Activated naive CD4-positive, alpha-beta T cell treated with anti-CD3 and anti-CD28 coated beads for 36 hours (primary cell): Measurements from ENCODE around the gene SPATA31C1. TPM values are rescaled to one million over a fixed set of nuclear protein-coding genes. Genes with fewer than 3 reads are reported as not detected.
"Not testable (repeated sequence)": the region's sequence is repeated elsewhere in the genome, so short reads cannot be mapped to it uniquely, and the experiment has no call there.

ENCODE experiments used
- CTCF ChIA-PET: fragments of 350-600 bp; sonication (Branson Sonifier 250); formaldehyde crosslinking; loops from one replicate; lab custom pipeline; 2021; ENCODE audit warnings: antibody characterized with exemption; lab: Charles Lee
- DNase-seq: peaks from one replicate; pipeline ENCODE4 v3.0.0-alpha.2; 2020
- H3K27ac Mint-ChIP-seq: one replicate; pipeline ENCODE4 v1.8.0; 2021; ENCODE audit warnings: mild to moderate bottlenecking, mixed read lengths
- H3K27me3 Mint-ChIP-seq: one replicate; pipeline ENCODE4 v1.8.0; 2021; ENCODE audit warnings: low read depth, mixed read lengths
- H3K36me3 Mint-ChIP-seq: one replicate; pipeline ENCODE4 v1.8.0; 2021; ENCODE audit warnings: low read depth, mixed read lengths
- H3K4me1 Mint-ChIP-seq: one replicate; pipeline ENCODE4 v1.8.0; 2021; ENCODE audit warnings: low read depth, mixed read lengths
- H3K4me3 Mint-ChIP-seq: one replicate; pipeline ENCODE4 v1.8.0; 2021; ENCODE audit warnings: mild to moderate bottlenecking, moderate library complexity, mixed read lengths
- H3K9me3 Mint-ChIP-seq: one replicate; pipeline ENCODE4 v1.8.0; 2021; ENCODE audit warnings: mixed read lengths
- intact Hi-C: fragments of 100-400 bp; cut with micrococcal nuclease; formaldehyde crosslinking; loops from one replicate; pipeline ENCODE4 v1.15.1; 2023
- total RNA-seq, 2 experiments: library from RNA; stranded (reverse); gene quantifications; one replicate each; pipeline ENCODE4 v1.2.3, GENCODE V29; 2021

Gene SPATA31C1
- total RNA-seq, 2 experiments from 2014 or later, result not detected

- intact Hi-C loops, result loop anchor here (10.0 kb wide), 1 partner anchor 204 kb away; no protein-coding TSS in a partner anchor
- no peaks in the 10 kb centered on the region for H3K4me1 Mint-ChIP-seq
- no peak for DNase-seq
These were observed 28.5 kb upstream of the SPATA31C1 start for GRCh38 chr9:87889065-87889881.

GRCh38 chr9:87889882-87890252 lies 27.9 kb upstream of the SPATA31C1 start:
- H3K9me3 Mint-ChIP-seq, result peaks cover 2% of the 10 kb centered on the region
- H3K4me3 Mint-ChIP-seq, result no peak overlapping the region
- no peaks in the 10 kb centered on the region for H3K36me3 Mint-ChIP-seq
- CTCF ChIA-PET, result no interaction called here
- DNase-seq, result no peak
- H3K4me1 Mint-ChIP-seq, result no peaks in the 10 kb centered on the region
- intact Hi-C loops, result loop anchor here (10.0 kb wide), 1 partner anchor 205 kb away; no protein-coding TSS in a partner anchor
- no peaks in the 10 kb centered on the region for H3K27me3 Mint-ChIP-seq
- no peak overlapping the region for H3K27ac Mint-ChIP-seq

More at GRCh38 chr9:87889065-87889881, 28.5 kb upstream of the SPATA31C1 start:
- Mint-ChIP-seq H3K9me3 (peaks cover 2% of the 10 kb centered on the region), H3K27me3 (no peaks in the 10 kb centered on the region), H3K27ac (no peak overlapping the region), H3K36me3 (no peaks in the 10 kb centered on the region), H3K4me3 (no peak overlapping the region)
- CTCF ChIA-PET, result interaction anchor here (0.6 kb wide), 1 partner anchor 867 kb away, joined by 3 read pairs; no protein-coding TSS in a partner anchor

GRCh38 chr9:87890837-87891236 lies 26.9 kb upstream of the SPATA31C1 start:
- Mint-ChIP-seq H3K9me3 (peaks cover 2% of the 10 kb centered on the region), H3K4me3 (no peak overlapping the region), H3K36me3 (no peaks in the 10 kb centered on the region), H3K27me3 (peaks cover 3% of the 10 kb centered on the region), H3K4me1 (no peaks in the 10 kb centered on the region), H3K27ac (no peak overlapping the region)
- no peak for DNase-seq
- CTCF ChIA-PET, result no interaction called here
- intact Hi-C loops, result no loop called here

- no peak overlapping the region for H3K4me3 Mint-ChIP-seq
- intact Hi-C loops, result no loop called here
- CTCF ChIA-PET, result no interaction called here
- H3K9me3 Mint-ChIP-seq, result peaks cover 2% of the 10 kb centered on the region
- H3K27ac Mint-ChIP-seq, result no peak overlapping the region
- DNase-seq, result no peak
- no peaks in the 10 kb centered on the region for H3K4me1 Mint-ChIP-seq
- H3K36me3 Mint-ChIP-seq, result no peaks in the 10 kb centered on the region
- H3K27me3 Mint-ChIP-seq, result peaks cover 3% of the 10 kb centered on the region
These were observed 26.0 kb upstream of the SPATA31C1 start for GRCh38 chr9:87891754-87892153.

GRCh38 chr9:87892956-87893355 lies 24.8 kb upstream of the SPATA31C1 start:
- H3K4me1 Mint-ChIP-seq, result no peaks in the 10 kb centered on the region
- intact Hi-C loops, result no loop called here
- H3K36me3 Mint-ChIP-seq, result no peaks in the 10 kb centered on the region
- H3K27me3 Mint-ChIP-seq, result peaks cover 6% of the 10 kb centered on the region
- CTCF ChIA-PET, result no interaction called here
- no peak for DNase-seq
- H3K27ac Mint-ChIP-seq, result no peak overlapping the region
- peaks cover 6% of the 10 kb centered on the region for H3K9me3 Mint-ChIP-seq
- no peak overlapping the region for H3K4me3 Mint-ChIP-seq

GRCh38 chr9:87894998-87895625 lies 22.6 kb upstream of the SPATA31C1 start:
- Mint-ChIP-seq H3K4me3 (no peak overlapping the region), H3K27ac (no peak overlapping the region), H3K4me1 (no peaks in the 10 kb centered on the region), H3K9me3 (peaks cover 6% of the 10 kb centered on the region), H3K36me3 (no peaks in the 10 kb centered on the region), H3K27me3 (peaks cover 11% of the 10 kb centered on the region)
- intact Hi-C loops, result no loop called here
- DNase-seq, result no peak
- CTCF ChIA-PET, result no interaction called here

GRCh38 chr9:87896891-87897290 lies 20.9 kb upstream of the SPATA31C1 start:
- H3K27ac Mint-ChIP-seq, result no peak overlapping the region
- no peaks in the 10 kb centered on the region for H3K4me1 Mint-ChIP-seq
- no peak overlapping the region for H3K4me3 Mint-ChIP-seq
- H3K9me3 Mint-ChIP-seq, result peaks cover 13% of the 10 kb centered on the region
- peaks cover 11% of the 10 kb centered on the region for H3K27me3 Mint-ChIP-seq
- H3K36me3 Mint-ChIP-seq, result no peaks in the 10 kb centered on the region
- CTCF ChIA-PET, result no interaction called here
- no peak for DNase-seq
- intact Hi-C loops, result no loop called here

- no peak overlapping the region for H3K4me3 Mint-ChIP-seq
- H3K9me3 Mint-ChIP-seq, result peaks cover 16% of the 10 kb centered on the region
- H3K27me3 Mint-ChIP-seq, result peaks cover 11% of the 10 kb centered on the region
- H3K4me1 Mint-ChIP-seq, result no peaks in the 10 kb centered on the region
- DNase-seq, result no peak
- intact Hi-C loops, result no loop called here
- H3K36me3 Mint-ChIP-seq, result no peaks in the 10 kb centered on the region
- no peak overlapping the region for H3K27ac Mint-ChIP-seq
- CTCF ChIA-PET, result no interaction called here
These were observed 19.6 kb upstream of the SPATA31C1 start for GRCh38 chr9:87898151-87898550.

- CTCF ChIA-PET, H3K36me3 Mint-ChIP-seq, DNase-seq, intact Hi-C loops, H3K4me1 Mint-ChIP-seq, H3K4me3 Mint-ChIP-seq, H3K27ac Mint-ChIP-seq: not testable (repeated sequence)
- peaks cover 14% of the 10 kb centered on the region for H3K27me3 Mint-ChIP-seq
- H3K9me3 Mint-ChIP-seq, result peaks cover 23% of the 10 kb centered on the region
These were observed 15.4 kb upstream of the SPATA31C1 start for GRCh38 chr9:87902371-87902770.

- intact Hi-C loops, result no loop called here
- CTCF ChIA-PET, result no interaction called here
- no peaks in the 10 kb centered on the region for H3K4me1 Mint-ChIP-seq
- no peaks in the 10 kb centered on the region for H3K36me3 Mint-ChIP-seq
- no peak overlapping the region for H3K27ac Mint-ChIP-seq
- H3K4me3 Mint-ChIP-seq, result no peak overlapping the region
- H3K9me3 Mint-ChIP-seq, result peaks cover 2% of the 10 kb centered on the region
- H3K27me3 Mint-ChIP-seq, result peaks cover 4% of the 10 kb centered on the region
- DNase-seq, result no peak
These were observed 8.3 kb upstream of the SPATA31C1 start for GRCh38 chr9:87909310-87910041.

- no peak overlapping the region for H3K27ac Mint-ChIP-seq
- no peaks in the 10 kb centered on the region for H3K27me3 Mint-ChIP-seq
- no peaks in the 10 kb centered on the region for H3K4me1 Mint-ChIP-seq
- no peaks in the 10 kb centered on the region for H3K36me3 Mint-ChIP-seq
- DNase-seq, result no peak
- intact Hi-C loops, result no loop called here
- CTCF ChIA-PET, result no interaction called here
- no peaks in the 10 kb centered on the region for H3K9me3 Mint-ChIP-seq
- H3K4me3 Mint-ChIP-seq, result no peak overlapping the region
These were observed 6.9 kb upstream of the SPATA31C1 start for GRCh38 chr9:87910821-87911220.

- DNase-seq, H3K4me1 Mint-ChIP-seq, H3K27ac Mint-ChIP-seq, H3K9me3 Mint-ChIP-seq, H3K36me3 Mint-ChIP-seq, H3K4me3 Mint-ChIP-seq, H3K27me3 Mint-ChIP-seq, CTCF ChIA-PET, intact Hi-C loops: not testable (repeated sequence)
These were observed 1.3 kb downstream of the SPATA31C1 start for GRCh38 chr9:87919013-87919412.
